Measurements from ENCODE around the gene GSG1.
"Not testable (repeated sequence)": the region's sequence is repeated elsewhere in the genome, so short reads cannot be mapped to it uniquely, and the experiment has no call there.

The GSG1 gene

DNA sequence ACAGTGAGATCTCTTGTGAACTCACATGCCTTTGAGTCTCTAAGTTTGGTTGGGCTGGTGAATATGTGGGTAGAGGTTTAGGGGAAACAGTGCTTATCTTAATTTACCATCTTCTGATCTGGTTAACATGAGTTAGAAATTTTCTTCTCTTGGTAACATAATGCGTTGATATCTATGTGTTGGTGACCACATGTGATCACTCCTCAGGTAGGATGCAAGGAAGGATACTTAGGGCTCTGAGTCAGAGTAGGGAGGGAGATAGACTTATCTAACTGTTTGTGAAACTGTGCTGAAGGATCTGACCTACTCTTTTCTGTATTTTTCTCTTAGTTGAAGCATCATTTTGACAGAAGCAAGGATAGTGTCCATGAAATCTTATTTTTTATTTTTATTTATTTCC, 36.1 kb downstream of the GSG1 start:
- intact Hi-C loops (cut with DNase I; ENCODE audit: low total_unique reads) = no loop called here
- no peak for TF ChIP-seq CTCF (IDR thresholded peaks at IDR 0.05)
- no peaks in the 10 kb centered on the region for H3K27me3 ChIP-seq
- no peak overlapping the region for H3K27ac ChIP-seq
- H3K9me3 ChIP-seq = no peaks in the 10 kb centered on the region
- peaks cover 9 to 45% (median 15%) of the 10 kb centered on the region in 3 donors for H3K36me3 ChIP-seq
- no peaks in the 10 kb centered on the region for H3K4me1 ChIP-seq
- no peak overlapping the region for H3K4me3 ChIP-seq
- no peak for DNase-seq

DNA sequence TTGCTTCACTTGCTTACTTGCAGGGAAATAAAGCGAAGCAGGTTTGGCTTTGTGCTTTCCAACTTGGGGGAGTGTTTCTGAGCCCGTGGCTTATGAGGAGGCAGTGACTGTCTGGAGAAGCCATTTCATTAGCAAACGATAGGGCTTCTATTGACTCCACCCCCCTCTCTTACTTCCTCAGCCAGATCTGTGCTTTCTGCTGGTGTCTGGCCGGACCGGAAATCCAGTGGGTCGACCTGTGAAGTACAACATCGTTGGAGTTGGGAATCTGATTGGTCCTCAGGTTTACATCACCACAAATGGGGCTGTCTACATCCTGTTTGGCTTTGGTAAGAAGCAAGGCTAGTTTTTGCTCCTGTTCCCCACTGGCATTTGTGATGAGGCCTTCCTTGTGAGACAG, 37.0 kb downstream of the GSG1 start:
- Histone ChIP-seq H3K27ac (no peak overlapping the region), H3K27me3 (no peaks in the 10 kb centered on the region), H3K4me3 (no peak overlapping the region), H3K9me3 (no peaks in the 10 kb centered on the region), H3K36me3 (peaks cover 13 to 46% (median 17%) of the 10 kb centered on the region in 3 donors), H3K4me1 (no peaks in the 10 kb centered on the region)
- TF ChIP-seq CTCF (IDR thresholded peaks at IDR 0.05) = no peak
- intact Hi-C loops (cut with DNase I; ENCODE audit: low total_unique reads) = no loop called here
- DNase-seq = no peak

GRCh38 chr12:13066014-13066413, 37.5 kb downstream of the GSG1 start:
- H3K36me3 ChIP-seq = peaks cover 15 to 47% (median 18%) of the 10 kb centered on the region in 3 donors
- DNase-seq = no peak
- no peak for TF ChIP-seq CTCF (IDR thresholded peaks at IDR 0.05)
- no peak overlapping the region for H3K27ac ChIP-seq
- no peaks in the 10 kb centered on the region for H3K27me3 ChIP-seq
- H3K4me3 ChIP-seq = no peak overlapping the region
- no peaks in the 10 kb centered on the region for H3K9me3 ChIP-seq
- intact Hi-C loops (cut with DNase I; ENCODE audit: low total_unique reads) = no loop called here
- no peaks in the 10 kb centered on the region for H3K4me1 ChIP-seq

GRCh38 chr12:13062669-13063068, 40.8 kb downstream of the GSG1 start:
- Histone ChIP-seq H3K4me1 (no peaks in the 10 kb centered on the region), H3K9me3 (no peaks in the 10 kb centered on the region), H3K4me3 (no peak overlapping the region), H3K27ac (no peak overlapping the region), H3K36me3 (peaks cover 17 to 49% (median 21%) of the 10 kb centered on the region in 3 donors), H3K27me3 (no peaks in the 10 kb centered on the region)
- no peak for DNase-seq
- no peak for TF ChIP-seq CTCF (IDR thresholded peaks at IDR 0.05)
- intact Hi-C loops (cut with DNase I; ENCODE audit: low total_unique reads) = no loop called here

- intact Hi-C loops (cut with DNase I; ENCODE audit: low total_unique reads) = no loop called here
- no peaks in the 10 kb centered on the region for H3K27me3 ChIP-seq
- H3K4me1 ChIP-seq = no peaks in the 10 kb centered on the region
- TF ChIP-seq CTCF (IDR thresholded peaks at IDR 0.05) = no peak
- no peak for DNase-seq
- no peak overlapping the region for H3K27ac ChIP-seq
- no peak overlapping the region for H3K4me3 ChIP-seq
- H3K36me3 ChIP-seq = peaks cover 17 to 37% (median 21%) of the 10 kb centered on the region in 3 donors
- H3K9me3 ChIP-seq = no peaks in the 10 kb centered on the region
These were observed 42.1 kb downstream of the GSG1 start for GRCh38 chr12:13061377-13061776.

DNA sequence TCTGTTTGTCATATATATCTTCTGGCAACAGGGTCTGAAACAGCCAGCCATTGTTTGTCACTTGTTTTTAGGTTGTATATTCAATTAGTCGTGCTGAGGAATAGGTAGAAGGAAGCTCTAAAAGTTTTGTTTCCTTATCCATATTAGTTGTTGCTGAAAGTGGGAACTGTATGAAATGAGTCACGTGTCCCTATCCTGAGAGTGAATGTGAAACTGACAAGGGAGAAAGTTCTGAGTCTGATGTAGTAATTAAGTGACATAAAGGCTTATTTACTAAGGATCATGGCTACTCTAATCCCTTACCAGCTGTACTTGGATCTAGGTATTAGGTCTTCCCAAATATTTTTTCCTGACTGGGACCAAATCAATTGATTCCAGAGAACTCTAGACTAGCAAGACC, 42.9 kb downstream of the GSG1 start:
- Histone ChIP-seq H3K36me3 (peaks cover 17 to 37% (median 27%) of the 10 kb centered on the region in 3 donors), H3K4me3 (no peak overlapping the region), H3K9me3 (no peaks in the 10 kb centered on the region), H3K27ac (no peak overlapping the region), H3K4me1 (no peaks in the 10 kb centered on the region), H3K27me3 (no peaks in the 10 kb centered on the region)
- no peak for DNase-seq
- no peak for TF ChIP-seq CTCF (IDR thresholded peaks at IDR 0.05)
- intact Hi-C loops (cut with DNase I; ENCODE audit: low total_unique reads) = no loop called here

DNA sequence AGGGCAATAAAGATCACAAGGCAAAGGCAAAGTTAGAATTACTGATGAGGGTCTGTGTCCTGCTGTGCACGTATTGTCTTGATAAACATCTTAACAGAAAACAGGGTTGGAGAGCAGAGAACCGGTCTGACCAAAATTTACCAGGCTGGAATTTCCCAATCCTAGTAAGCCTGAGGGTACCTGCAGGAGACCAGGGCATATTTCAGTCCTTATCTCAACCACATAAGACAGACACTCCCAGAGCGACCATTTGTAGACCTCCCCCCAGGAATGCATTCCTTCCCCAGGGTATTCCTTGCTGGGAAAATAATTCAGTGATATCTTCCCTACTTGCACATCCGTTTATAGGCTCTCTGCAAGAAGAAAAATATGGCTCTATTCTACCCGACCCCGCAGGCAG, 49.9 kb downstream of the GSG1 start:
- intact Hi-C loops (cut with DNase I; ENCODE audit: low total_unique reads); H3K4me1 ChIP-seq: not testable (repeated sequence)

More for the DNA sequence above, 49.9 kb downstream of the GSG1 start:
- not testable (repeated sequence) for H3K27ac ChIP-seq, DNase-seq, H3K36me3 ChIP-seq, H3K4me3 ChIP-seq, H3K9me3 ChIP-seq, H3K27me3 ChIP-seq
